ENCODE data around the gene PRICKLE2.

- no peak for TF ChIP-seq EP300 (IDR thresholded peaks at IDR 0.05)
- no peak for TF ChIP-seq POLR2AphosphoS2 (conservative IDR thresholded peaks at IDR 0.05; ENCODE audit: low read length)
Measured at GRCh38 chr3:64042952-64043351, 182.3 kb downstream of the PRICKLE2 start.
